ENCODE data around the gene TRPV6.

- TF ChIP-seq CTCF (IDR thresholded peaks at IDR 0.05): no peak
- TF ChIP-seq POLR2A (IDR thresholded peaks at IDR 0.05): no peak
- no peak for TF ChIP-seq POLR2AphosphoS5 (IDR thresholded peaks at IDR 0.05)
- TF ChIP-seq EP300 (IDR thresholded peaks at IDR 0.05): no peak
These were observed 16.1 kb upstream of the TRPV6 start for GRCh38 chr7:142901426-142902259.
